Activated naive CD4-positive, alpha-beta T cell treated with anti-CD3 and anti-CD28 coated beads, Interleukin-2, amount 10 ng/mL, durations not matched to agents 7 days and 5 days (primary cell): ENCODE data around the gene GAS6.

Source experiments
- CTCF ChIA-PET: fragments of 350-600 bp; sonication (Branson Sonifier 250); formaldehyde crosslinking; loops from one replicate; lab custom pipeline; 2021; ENCODE audit warnings: antibody characterized with exemption; lab: Charles Lee
- DNase-seq: peaks from one replicate; pipeline ENCODE4 v3.0.0-alpha.2; 2020
- H3K27ac Mint-ChIP-seq: one replicate; pipeline ENCODE4 v1.8.0; 2021; ENCODE audit warnings: mild to moderate bottlenecking, moderate library complexity, mixed read lengths
- H3K27me3 Mint-ChIP-seq: one replicate; pipeline ENCODE4 v1.8.0; 2021; ENCODE audit warnings: mild to moderate bottlenecking, mixed read lengths
- H3K36me3 Mint-ChIP-seq: one replicate; pipeline ENCODE4 v1.8.0; 2021; ENCODE audit warnings: mixed read lengths
- H3K4me1 Mint-ChIP-seq: one replicate; pipeline ENCODE4 v1.8.0; 2021; ENCODE audit warnings: mixed read lengths
- H3K4me3 Mint-ChIP-seq: one replicate; pipeline ENCODE4 v1.8.0; 2021; ENCODE audit warnings: mild to moderate bottlenecking, moderate library complexity, mixed read lengths
- H3K9me3 Mint-ChIP-seq: one replicate; pipeline ENCODE4 v1.8.0; 2021; ENCODE audit warnings: mixed read lengths

GAS6 gene

GRCh38 chr13:113822956-113823744 lies 40.7 kb downstream of the GAS6 start:
- Mint-ChIP-seq H3K9me3 (no peaks in the 10 kb centered on the region), H3K27ac (no peak overlapping the region), H3K27me3 (no peaks in the 10 kb centered on the region), H3K36me3 (peaks cover 17% of the 10 kb centered on the region), H3K4me3 (no peak overlapping the region), H3K4me1 (no peaks in the 10 kb centered on the region)
- no peak for DNase-seq
- CTCF ChIA-PET = interaction anchor here (0.9 kb wide), 1 partner anchor 24 kb away, joined by 3 read pairs; no protein-coding TSS in a partner anchor

- Mint-ChIP-seq H3K27me3 (no peaks in the 10 kb centered on the region), H3K9me3 (no peaks in the 10 kb centered on the region), H3K4me3 (no peak overlapping the region), H3K36me3 (peaks cover 13% of the 10 kb centered on the region), H3K4me1 (peaks cover 4% of the 10 kb centered on the region), H3K27ac (no peak overlapping the region)
- no peak for DNase-seq
- CTCF ChIA-PET = interaction anchor here (0.9 kb wide), 1 partner anchor 24 kb away, joined by 3 read pairs; no protein-coding TSS in a partner anchor
Observed at GRCh38 chr13:113822266-113822665, 41.6 kb downstream of the GAS6 start.

DNA sequence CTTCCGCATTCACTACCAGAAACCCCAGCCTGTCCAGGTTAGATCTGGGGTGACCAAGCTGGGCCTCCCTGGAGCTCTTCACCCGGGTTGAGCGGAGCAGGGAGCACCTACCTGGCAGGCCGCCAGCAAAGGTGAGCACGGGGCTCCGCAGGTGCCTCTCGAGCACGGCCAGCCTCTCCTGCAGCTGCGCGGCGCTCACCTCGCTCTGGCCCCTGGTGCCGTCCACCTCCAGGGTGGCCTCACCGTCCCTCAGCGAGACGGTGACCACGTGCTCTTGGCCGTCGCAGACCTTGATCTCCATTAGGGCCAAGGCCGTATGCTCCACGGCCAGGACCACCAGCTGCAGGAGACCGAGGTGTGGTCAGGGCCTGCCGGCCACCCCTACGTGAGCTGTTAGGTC lies 42.0 kb downstream of the GAS6 start:
- CTCF ChIA-PET = no interaction called here
- H3K36me3 Mint-ChIP-seq = peaks cover 12% of the 10 kb centered on the region
- H3K27me3 Mint-ChIP-seq = no peaks in the 10 kb centered on the region
- H3K9me3 Mint-ChIP-seq = no peaks in the 10 kb centered on the region
- no peak overlapping the region for H3K4me3 Mint-ChIP-seq
- no peak for DNase-seq
- H3K27ac Mint-ChIP-seq = no peak overlapping the region
- peaks cover 7% of the 10 kb centered on the region for H3K4me1 Mint-ChIP-seq

DNA sequence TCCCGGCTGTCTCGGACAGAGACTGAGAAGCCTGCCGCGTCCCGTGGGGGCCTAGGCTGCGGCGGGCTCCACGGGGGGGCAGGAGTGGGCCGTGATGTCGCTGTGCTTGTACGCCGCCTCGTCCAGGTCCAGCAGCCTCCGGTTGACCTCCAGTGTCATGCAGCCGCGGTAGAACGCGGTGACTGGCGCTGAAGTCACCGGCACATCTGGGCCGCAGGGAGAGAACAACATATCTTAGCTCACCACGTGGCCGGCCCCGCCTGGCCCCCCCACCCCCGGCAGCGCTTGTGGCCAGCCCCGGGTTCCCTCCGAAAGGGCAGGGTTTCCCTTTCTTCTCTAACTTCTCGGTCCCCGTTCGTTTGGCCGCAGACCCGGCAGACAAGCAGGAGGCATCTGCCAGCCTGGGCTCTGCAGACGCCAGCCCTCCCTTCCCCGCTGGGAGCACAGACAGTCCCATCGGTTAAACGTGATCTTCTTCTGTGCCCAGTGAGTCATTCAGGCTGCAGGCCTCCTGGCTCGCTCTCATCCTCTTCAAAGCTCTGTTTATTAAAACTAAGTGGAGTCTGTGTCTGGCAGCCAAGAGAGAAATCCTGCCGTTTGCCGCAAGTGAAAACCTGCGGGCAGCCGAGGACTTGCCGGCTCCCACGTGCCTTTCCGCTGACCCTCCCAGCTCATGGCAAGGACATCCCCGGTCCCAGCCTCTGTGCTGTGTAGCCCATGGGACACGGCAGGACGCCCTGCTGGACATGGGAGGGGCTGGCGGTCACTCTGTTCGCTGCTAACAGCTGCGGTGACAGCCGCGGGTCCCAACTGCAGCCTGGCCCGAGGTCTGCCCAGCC lies 42.8 kb downstream of the GAS6 start:
- CTCF ChIA-PET = interaction anchor here (0.7 kb wide), 1 partner anchor 146 kb away, joined by 3 read pairs; no protein-coding TSS in a partner anchor
- DNase-seq = no peak
- Mint-ChIP-seq H3K9me3 (no peaks in the 10 kb centered on the region), H3K27me3 (peaks cover 1% of the 10 kb centered on the region), H3K4me3 (no peak overlapping the region), H3K36me3 (peaks cover 15% of the 10 kb centered on the region), H3K27ac (no peak overlapping the region), H3K4me1 (peaks cover 15% of the 10 kb centered on the region)

- CTCF ChIA-PET = interaction anchor here (0.7 kb wide), 1 partner anchor 147 kb away, joined by 3 read pairs; no protein-coding TSS in a partner anchor
- no peak for DNase-seq
Observed at GRCh38 chr13:113819731-113820715, 43.9 kb downstream of the GAS6 start.

DNA sequence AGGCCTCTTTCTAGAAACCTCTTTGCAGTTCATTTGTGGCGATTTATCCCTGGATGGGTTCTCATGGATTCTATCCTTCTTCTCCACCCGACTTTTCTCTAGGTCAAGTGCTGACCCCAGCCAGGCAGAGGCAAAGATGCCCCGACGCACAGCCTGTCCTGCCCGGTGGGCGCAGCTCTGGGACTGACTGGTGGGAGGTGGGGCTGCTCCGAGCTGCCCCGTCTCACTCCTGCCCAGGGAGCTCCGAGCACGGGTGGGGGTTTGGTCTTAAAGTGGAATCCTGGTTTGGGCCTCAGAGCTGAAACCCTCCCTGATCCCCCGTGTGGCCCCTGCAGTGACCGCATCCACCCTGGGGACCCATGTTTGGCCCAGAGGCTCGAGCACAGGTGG lies 44.5 kb downstream of the GAS6 start:
- Mint-ChIP-seq H3K27ac (no peak overlapping the region), H3K4me1 (peaks cover 24% of the 10 kb centered on the region), H3K9me3 (no peaks in the 10 kb centered on the region), H3K27me3 (peaks cover 4% of the 10 kb centered on the region), H3K4me3 (no peak overlapping the region), H3K36me3 (peaks cover 15% of the 10 kb centered on the region)
- CTCF ChIA-PET = interaction anchor here (1.3 kb wide), 1 partner anchor 407 kb away, joined by 4 read pairs; no protein-coding TSS in a partner anchor
- DNase-seq = no peak

More at GRCh38 chr13:113819731-113820715, 43.9 kb downstream of the GAS6 start:
- no peak overlapping the region for H3K4me3 Mint-ChIP-seq
- H3K36me3 Mint-ChIP-seq = peaks cover 18% of the 10 kb centered on the region
- H3K27me3 Mint-ChIP-seq = peaks cover 4% of the 10 kb centered on the region
- peaks cover 24% of the 10 kb centered on the region for H3K4me1 Mint-ChIP-seq
- no peak overlapping the region for H3K27ac Mint-ChIP-seq
- no peaks in the 10 kb centered on the region for H3K9me3 Mint-ChIP-seq

DNA sequence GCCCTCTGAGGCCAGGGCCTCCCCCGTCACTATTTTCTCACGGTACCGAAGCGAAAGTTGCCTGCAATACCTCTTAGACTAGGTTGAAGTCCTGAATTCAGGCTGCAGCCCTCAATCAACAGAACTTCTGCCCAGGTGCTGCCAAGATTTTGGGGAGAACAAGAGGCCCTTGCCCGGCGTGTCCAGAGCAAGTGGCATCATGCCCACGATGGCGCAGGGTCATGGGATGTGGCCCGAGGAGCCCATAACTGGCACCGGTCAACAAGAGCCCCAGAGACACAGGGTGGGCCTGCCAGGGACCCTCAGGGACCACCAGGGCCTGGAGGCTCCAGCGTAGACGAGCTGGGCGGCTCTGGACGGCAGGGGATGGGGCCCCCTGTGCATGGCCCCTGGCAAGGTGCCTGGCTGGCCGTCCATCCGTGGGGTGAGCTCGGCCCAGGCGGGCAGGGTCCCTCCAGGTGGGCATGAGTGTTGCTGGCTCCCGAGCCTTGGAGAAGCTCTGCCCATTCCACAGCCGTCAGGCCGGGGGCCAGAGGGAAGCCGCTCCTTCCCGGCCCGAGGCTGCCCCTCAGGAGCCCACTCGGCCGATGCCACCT lies 45.1 kb downstream of the GAS6 start:
- CTCF ChIA-PET = interaction anchor here (1.3 kb wide), 1 partner anchor 407 kb away, joined by 4 read pairs; no protein-coding TSS in a partner anchor
- no peak overlapping the region for H3K4me3 Mint-ChIP-seq
- no peak for DNase-seq
- peaks cover 13% of the 10 kb centered on the region for H3K36me3 Mint-ChIP-seq
- peaks cover 24% of the 10 kb centered on the region for H3K4me1 Mint-ChIP-seq
- H3K9me3 Mint-ChIP-seq = no peaks in the 10 kb centered on the region
- H3K27me3 Mint-ChIP-seq = peaks cover 4% of the 10 kb centered on the region
- no peak overlapping the region for H3K27ac Mint-ChIP-seq

- no peak for DNase-seq
- Mint-ChIP-seq H3K36me3 (peaks cover 13% of the 10 kb centered on the region), H3K9me3 (no peaks in the 10 kb centered on the region), H3K27ac (no peak overlapping the region), H3K27me3 (peaks cover 4% of the 10 kb centered on the region), H3K4me3 (no peak overlapping the region), H3K4me1 (peaks cover 24% of the 10 kb centered on the region)
- CTCF ChIA-PET = interaction anchor here (1.3 kb wide), 1 partner anchor 408 kb away, joined by 4 read pairs; no protein-coding TSS in a partner anchor
Observed at GRCh38 chr13:113817860-113818691, 45.8 kb downstream of the GAS6 start.

DNA sequence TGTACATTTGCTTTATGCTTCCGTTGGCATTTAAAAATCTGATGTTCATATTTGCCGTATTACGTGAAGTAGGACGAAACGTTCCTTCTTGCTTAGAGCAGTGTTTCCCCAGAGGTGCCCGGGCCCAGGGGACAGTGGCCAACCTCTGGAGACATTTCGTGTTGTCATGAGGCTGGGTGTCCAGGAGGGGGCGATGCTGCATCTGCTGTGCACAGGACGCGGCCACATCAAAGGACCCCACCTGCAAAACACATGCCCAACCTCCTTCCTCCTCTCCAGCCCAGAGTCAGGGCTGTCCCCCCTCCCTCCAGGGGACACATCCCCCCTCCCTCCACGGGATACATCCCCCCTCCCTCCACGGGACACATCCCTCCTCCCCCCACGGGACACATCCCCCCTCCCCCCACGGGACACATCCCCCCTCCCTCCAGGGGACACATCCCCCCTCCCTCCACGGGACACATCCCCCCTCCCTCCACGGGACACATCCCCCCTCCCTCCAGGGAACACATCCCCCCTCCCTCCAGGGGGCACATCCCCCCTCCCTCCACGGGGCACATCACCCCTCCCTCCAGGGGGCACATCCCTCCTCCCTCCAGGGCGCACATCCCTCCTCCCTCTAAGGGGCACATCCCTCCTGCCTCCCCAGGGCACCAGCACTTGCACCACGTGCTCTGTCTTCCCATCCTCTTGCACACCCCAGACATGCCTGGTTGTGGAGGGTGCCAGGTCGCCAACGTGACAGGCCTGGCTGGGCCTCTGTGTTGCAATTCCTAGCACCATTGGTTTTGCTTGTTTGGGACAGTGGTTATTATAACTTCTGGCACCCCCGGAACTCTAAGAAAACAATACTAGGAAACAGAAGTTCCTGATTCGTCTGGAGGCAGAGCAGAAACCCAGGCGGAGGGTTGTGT lies 46.7 kb downstream of the GAS6 start:
- H3K4me3 Mint-ChIP-seq = peak overlapping the region; percentile 84
- H3K9me3 Mint-ChIP-seq = no peaks in the 10 kb centered on the region
- CTCF ChIA-PET = interaction anchor here (0.7 to 0.9 kb wide), 4 partner anchors 12 to 409 kb away, joined by 3 to 5 read pairs (median 3); no protein-coding TSS in a partner anchor
- peak; percentile 94 for DNase-seq
- H3K4me1 Mint-ChIP-seq = peaks cover 24% of the 10 kb centered on the region
- H3K27ac Mint-ChIP-seq = peak overlapping the region; percentile 81
- H3K27me3 Mint-ChIP-seq = peaks cover 4% of the 10 kb centered on the region
- H3K36me3 Mint-ChIP-seq = peaks cover 11% of the 10 kb centered on the region

GRCh38 chr13:113816254-113816929 lies 47.5 kb downstream of the GAS6 start:
- H3K4me3 Mint-ChIP-seq = peak overlapping the region; percentile 84
- H3K27ac Mint-ChIP-seq = peak overlapping the region; percentile 81
- peaks cover 24% of the 10 kb centered on the region for H3K4me1 Mint-ChIP-seq
- peaks cover 11% of the 10 kb centered on the region for H3K36me3 Mint-ChIP-seq
- H3K27me3 Mint-ChIP-seq = peaks cover 4% of the 10 kb centered on the region
- CTCF ChIA-PET = interaction anchor here (0.7 to 0.9 kb wide), 4 partner anchors 11 to 410 kb away, joined by 3 to 5 read pairs (median 3); no protein-coding TSS in a partner anchor
- H3K9me3 Mint-ChIP-seq = no peaks in the 10 kb centered on the region
- DNase-seq = no peak
